NCI-H82 (cell line): Measurements from ENCODE around the gene FAHD1.
"Not testable (repeated sequence)": the region's sequence is repeated elsewhere in the genome, so short reads cannot be mapped to it uniquely, and the experiment has no call there.

ENCODE experiments used
- DNase-seq: peaks from one replicate; lab custom pipeline; 2025; lab: John Stamatoyannopoulos, UW

FAHD1 gene

GRCh38 chr16:1789643-1790045 lies 37.4 kb upstream of the FAHD1 start:
- DNase-seq = no peak

- no peak for DNase-seq
Observed at GRCh38 chr16:1790261-1790610, 36.8 kb upstream of the FAHD1 start.

- no peak for DNase-seq
Observed at GRCh38 chr16:1790611-1791255, 36.3 kb upstream of the FAHD1 start.

- no peak for DNase-seq
Observed at GRCh38 chr16:1791256-1791942, 35.6 kb upstream of the FAHD1 start.

- no peak for DNase-seq
Observed at GRCh38 chr16:1791943-1792812, 34.8 kb upstream of the FAHD1 start.

GRCh38 chr16:1792836-1793577 lies 34.0 kb upstream of the FAHD1 start:
- no peak for DNase-seq

- DNase-seq = no peak
Observed at GRCh38 chr16:1793578-1794220, 33.3 kb upstream of the FAHD1 start, which contains the start of gene IGFALS. TSS of gene IGFALS (minus strand) at chr16:1793705. CDS start at chr16:1793652, 53 bp downstream.

GRCh38 chr16:1794221-1794871 lies 32.7 kb upstream of the FAHD1 start:
- no peak for DNase-seq

GRCh38 chr16:1794908-1795666 lies 31.9 kb upstream of the FAHD1 start:
- DNase-seq = no peak

- not testable (repeated sequence) for DNase-seq
Observed at GRCh38 chr16:1799263-1799662, 27.7 kb upstream of the FAHD1 start.

GRCh38 chr16:1800701-1801100 lies 26.3 kb upstream of the FAHD1 start:
- DNase-seq = no peak

- no peak for DNase-seq
Observed at GRCh38 chr16:1807626-1808025, 19.4 kb upstream of the FAHD1 start.

GRCh38 chr16:1808691-1809090 lies 18.3 kb upstream of the FAHD1 start:
- no peak for DNase-seq

- no peak for DNase-seq
Observed at GRCh38 chr16:1809281-1809801, 17.7 kb upstream of the FAHD1 start.

- DNase-seq = no peak
Observed at GRCh38 chr16:1810106-1810505, 16.9 kb upstream of the FAHD1 start.

GRCh38 chr16:1810536-1810935 lies 16.5 kb upstream of the FAHD1 start:
- DNase-seq = no peak

GRCh38 chr16:1812732-1813163 lies 14.3 kb upstream of the FAHD1 start:
- DNase-seq = peak; percentile 81

GRCh38 chr16:1815461-1815860 lies 11.5 kb upstream of the FAHD1 start:
- DNase-seq = no peak

- DNase-seq = no peak
Observed at GRCh38 chr16:1816396-1817275, 10.4 kb upstream of the FAHD1 start.
